DND-41 (cell line): ENCODE data around the gene RHOV.

Experiments used
- ATAC-seq: fragments of 200-7000 bp; cut with Tn5 transposase; 3 replicates; pipeline ENCODE4 v1.9.1; 2021; ENCODE audit warnings: low read depth; ENCODE audit not compliant: insufficient read depth
- DNase-seq: peaks from one replicate; pipeline ENCODE4 v3.0.0-alpha.2; 2020
- H2AFZ ChIP-seq: 2 replicates; pipeline ENCODE4 v1.6.0; 2012; ENCODE audit warnings: low read depth, low read length
- H3K27ac ChIP-seq: 2 replicates; pipeline ENCODE4 v1.5.1; 2012; ENCODE audit warnings: low read length, inconsistent platforms
- H3K27me3 ChIP-seq: fragments of 200-600 bp; sonication (generic); 2 replicates; pipeline ENCODE4 v1.6.0; 2012; ENCODE audit warnings: low read length, mild to moderate bottlenecking, inconsistent platforms; ENCODE audit not compliant: insufficient read depth, poor library complexity
- H3K36me3 ChIP-seq: 2 replicates; pipeline ENCODE4 v1.5.1; 2012; ENCODE audit warnings: low read length, inconsistent platforms; ENCODE audit not compliant: insufficient read depth
- H3K4me1 ChIP-seq: 2 replicates; pipeline ENCODE4 v1.5.1; 2012; ENCODE audit warnings: mild to moderate bottlenecking, low read length; ENCODE audit not compliant: insufficient read depth
- H3K4me2 ChIP-seq: 2 replicates; pipeline ENCODE4 v1.6.0; 2012; ENCODE audit warnings: mild to moderate bottlenecking, moderate library complexity, low read length, inconsistent platforms; ENCODE audit not compliant: insufficient read depth
- H3K4me3 ChIP-seq, 2 experiments: fragments of 200-600 bp in 1 of 2; shearing (Covaris generic) in 1 of 2; 2 replicates each; pipeline ENCODE4 v1.5.1; 2012 to 2016; ENCODE audit warnings: inconsistent platforms in 2 of 2, low read length in 2 of 2, mild to moderate bottlenecking in 2 of 2, low read depth in 1 of 2, moderate library complexity in 1 of 2
- H3K79me2 ChIP-seq: 2 replicates; pipeline ENCODE4 v1.6.0; 2012; ENCODE audit warnings: low read length, inconsistent platforms; ENCODE audit not compliant: insufficient read depth
- H3K9ac ChIP-seq: 2 replicates; pipeline ENCODE4 v1.6.0; 2012; ENCODE audit warnings: low read depth, mild to moderate bottlenecking, inconsistent platforms, low read length, moderate library complexity
- H3K9me3 ChIP-seq: 2 replicates; pipeline ENCODE4 v1.5.1; 2012; ENCODE audit warnings: low read length, moderate library complexity, mild to moderate bottlenecking, inconsistent platforms; ENCODE audit not compliant: insufficient read depth, severe bottlenecking
- H4K20me1 ChIP-seq: 2 replicates; pipeline ENCODE4 v1.6.0; 2012; ENCODE audit warnings: low read length; ENCODE audit not compliant: insufficient read depth
- CTCF ChIP-seq: IDR thresholded peaks from 2 replicates; pipeline ENCODE4 v1.5.1; 2012; ENCODE audit warnings: borderline replicate concordance, low read length, moderate library complexity, mild to moderate bottlenecking; ENCODE audit not compliant: poor library complexity, severe bottlenecking; ENCODE audit errors: extremely low read depth
- EZH2 ChIP-seq: IDR thresholded peaks from 3 replicates; pipeline ENCODE4 v1.6.1; 2012; ENCODE audit warnings: borderline replicate concordance, low read depth, mild to moderate bottlenecking, moderate library complexity, low read length, inconsistent platforms; ENCODE audit not compliant: severe bottlenecking

The RHOV gene

GRCh38 chr15:40906091-40906990, 32.3 kb upstream of the RHOV start:
- peak overlapping the region; percentile 40 for H3K27ac ChIP-seq
- H4K20me1 ChIP-seq: peaks cover 25% of the 10 kb centered on the region
- H3K79me2 ChIP-seq: no peaks in the 10 kb centered on the region
- ATAC-seq: peak; percentile 86
- peak overlapping the region; percentile 88 for H3K4me2 ChIP-seq
- peak overlapping the region; percentile 74 for H2AFZ ChIP-seq
- peak overlapping the region; percentile 23 to 57; a peak in 3 of 4 replicates for H3K4me3 ChIP-seq
- DNase-seq: peak; percentile 78
- H3K27me3 ChIP-seq: no peaks in the 10 kb centered on the region
- H3K9me3 ChIP-seq: no peaks in the 10 kb centered on the region
- H3K9ac ChIP-seq: peak overlapping the region; percentile 56
- TF ChIP-seq EZH2: no peak
- peak; percentile 76 for TF ChIP-seq CTCF
- H3K36me3 ChIP-seq: peaks cover 21% of the 10 kb centered on the region
- peaks cover 14% of the 10 kb centered on the region for H3K4me1 ChIP-seq

- Histone ChIP-seq H3K79me2 (0 out of 2 replicates have a peak, but pooled peaks cover 6% of the 10 kb centered on the region), H3K4me1 (peaks cover 24% of the 10 kb centered on the region), H2AFZ (no peak overlapping the region), H3K9ac (no peak overlapping the region), H3K36me3 (peaks cover 36% of the 10 kb centered on the region), H4K20me1 (peaks cover 36% of the 10 kb centered on the region), H3K4me3 (no peak overlapping the region), H3K4me2 (no peak overlapping the region), H3K9me3 (no peaks in the 10 kb centered on the region), H3K27me3 (no peaks in the 10 kb centered on the region), H3K27ac (no peak overlapping the region)
- TF ChIP-seq EZH2 (no peak), CTCF (no peak)
- ATAC-seq (no peak), DNase-seq (no peak)
Measured at GRCh38 chr15:40904552-40905201, 30.6 kb upstream of the RHOV start.

GRCh38 chr15:40902605-40903561, 28.8 kb upstream of the RHOV start:
- no peaks in the 10 kb centered on the region for H3K9me3 ChIP-seq
- H3K4me2 ChIP-seq: no peak overlapping the region
- ATAC-seq (no peak), DNase-seq (no peak)
- H3K27me3 ChIP-seq: no peaks in the 10 kb centered on the region
- H3K4me3 ChIP-seq: no peak overlapping the region
- peaks cover 24% of the 10 kb centered on the region for H3K4me1 ChIP-seq
- H3K79me2 ChIP-seq: 0 out of 2 replicates have a peak, but pooled peaks cover 6% of the 10 kb centered on the region
- H3K27ac ChIP-seq: no peak overlapping the region
- peaks cover 36% of the 10 kb centered on the region for H4K20me1 ChIP-seq
- H3K9ac ChIP-seq: no peak overlapping the region
- peaks cover 52% of the 10 kb centered on the region for H3K36me3 ChIP-seq
- no peak for TF ChIP-seq CTCF
- TF ChIP-seq EZH2: no peak
- H2AFZ ChIP-seq: no peak overlapping the region
